Omental fat pad (tissue), 4 donors: Measurements from ENCODE around the gene CLEC9A. TPM values are rescaled to one million over a fixed set of nuclear protein-coding genes. Genes with fewer than 3 reads are reported as not detected.

Source experiments
- ATAC-seq: fragments of 150-250 bp; one replicate; pipeline ENCODE4 v1.9.1; 2016; ENCODE audit warnings: mild to moderate bottlenecking, moderate library complexity; ENCODE audit not compliant: low FRiP score
- DNase-seq: peaks from one replicate; pipeline ENCODE4 v3.0.0-alpha.2; 2019; ENCODE audit warnings: low spot score
- CTCF ChIP-seq, 3 donors: fragments of 450-650 bp; IDR thresholded peaks; one replicate each; pipeline ENCODE4 v1.5.1; 2016 to 2017; ENCODE audit warnings: antibody characterized with exemption in 3 of 3, mild to moderate bottlenecking in 3 of 3, moderate library complexity in 2 of 3
- total RNA-seq, 4 donors: library from RNA; depleted of rRNA; stranded (reverse); fragments of >200 nt; gene quantifications; one replicate each; pipeline ENCODE4 v1.1.0, GENCODE V29; 2016

Gene CLEC9A
- total RNA-seq, 4 donors from 2014 or later = 0.63 TPM; not detected in 3

DNA sequence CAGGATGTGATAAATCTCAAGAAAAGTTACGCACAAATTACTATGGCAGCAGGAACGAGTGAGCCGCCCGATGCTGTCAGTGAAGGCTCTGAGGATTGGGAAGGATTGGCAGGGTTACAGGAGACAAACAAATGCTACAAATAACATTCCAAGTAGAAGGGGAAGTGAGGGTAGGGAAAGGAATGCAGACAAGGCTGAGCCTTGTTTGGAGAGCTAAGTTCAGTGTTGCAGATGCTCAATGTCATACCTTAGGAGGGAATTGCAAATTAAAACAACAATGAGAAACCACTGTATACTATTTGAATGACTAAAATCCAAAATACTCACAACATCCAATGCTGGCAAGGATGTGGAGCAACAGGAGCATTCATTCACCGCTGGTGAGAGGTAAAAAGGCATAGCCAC, 1.3 kb downstream of the CLEC9A start:
- no peak for TF ChIP-seq CTCF (IDR thresholded peaks at IDR 0.05)
- ATAC-seq = no peak
- no peak for DNase-seq

- ATAC-seq (no peak), DNase-seq (no peak)
- no peak for TF ChIP-seq CTCF (IDR thresholded peaks at IDR 0.05)
Observed at GRCh38 chr12:10033783-10034545, 3.5 kb downstream of the CLEC9A start.

- TF ChIP-seq CTCF (IDR thresholded peaks at IDR 0.05) = no peak
- ATAC-seq (no peak), DNase-seq (no peak)
Observed at GRCh38 chr12:10042167-10042566, 11.7 kb downstream of the CLEC9A start.

DNA sequence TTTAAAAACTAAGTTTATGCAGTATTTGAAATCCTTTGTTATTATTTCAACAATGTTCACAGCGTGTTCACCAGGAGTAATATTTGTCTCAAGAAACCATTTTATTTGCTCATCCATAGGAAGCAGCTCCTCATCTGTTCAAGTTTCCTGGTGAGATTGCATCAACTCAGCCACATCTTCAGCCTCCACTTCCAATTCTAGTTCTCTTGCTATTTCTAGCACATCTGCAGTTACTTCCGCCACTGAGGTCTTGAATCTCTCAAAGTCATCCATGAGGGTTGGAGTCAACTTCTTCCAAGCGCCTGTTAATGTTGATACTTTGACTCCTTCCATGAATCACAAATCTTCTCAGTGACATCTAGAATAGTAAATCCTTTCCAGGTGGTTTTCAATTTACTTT, 18.0 kb downstream of the CLEC9A start:
- no peak for TF ChIP-seq CTCF (IDR thresholded peaks at IDR 0.05)
- DNase-seq (no peak), ATAC-seq (no peak)

GRCh38 chr12:10052193-10052913, 21.9 kb downstream of the CLEC9A start:
- ATAC-seq (no peak), DNase-seq (no peak)
- no peak for TF ChIP-seq CTCF (IDR thresholded peaks at IDR 0.05)

- no peak for TF ChIP-seq CTCF (IDR thresholded peaks at IDR 0.05)
- no peak for ATAC-seq
- DNase-seq = no peak
Observed at GRCh38 chr12:10058387-10058786, 27.9 kb downstream of the CLEC9A start.

DNA sequence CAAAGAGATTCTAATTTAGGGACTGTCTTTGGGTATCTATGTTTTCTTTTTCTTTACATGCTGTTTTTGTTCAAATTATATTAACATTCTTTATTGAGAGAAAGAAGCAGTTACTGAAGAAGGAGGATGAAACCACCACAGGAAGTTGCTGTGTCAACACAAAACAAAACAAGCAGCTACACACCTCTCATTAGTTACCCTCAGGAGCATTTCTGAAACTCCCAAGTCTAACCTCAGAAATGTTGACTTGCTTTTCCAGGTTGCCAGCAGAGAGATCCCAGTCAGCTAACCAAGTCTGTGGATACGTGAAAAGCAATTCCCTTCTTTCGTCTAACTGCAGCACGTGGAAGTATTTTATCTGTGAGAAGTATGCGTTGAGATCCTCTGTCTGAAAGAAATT, 34.8 kb downstream of the CLEC9A start:
- no peak for DNase-seq
- ATAC-seq = no peak
- TF ChIP-seq CTCF (IDR thresholded peaks at IDR 0.05) = no peak
